Middle frontal gyrus (tissue), 1 donor: ENCODE data around the gene ALG2.

Source experiments
- DNase-seq: peaks from one replicate; pipeline ENCODE4 v3.0.0-alpha.2; 2015; ENCODE audit warnings: low spot score; ENCODE audit errors: extremely low spot score

ALG2 gene

DNA sequence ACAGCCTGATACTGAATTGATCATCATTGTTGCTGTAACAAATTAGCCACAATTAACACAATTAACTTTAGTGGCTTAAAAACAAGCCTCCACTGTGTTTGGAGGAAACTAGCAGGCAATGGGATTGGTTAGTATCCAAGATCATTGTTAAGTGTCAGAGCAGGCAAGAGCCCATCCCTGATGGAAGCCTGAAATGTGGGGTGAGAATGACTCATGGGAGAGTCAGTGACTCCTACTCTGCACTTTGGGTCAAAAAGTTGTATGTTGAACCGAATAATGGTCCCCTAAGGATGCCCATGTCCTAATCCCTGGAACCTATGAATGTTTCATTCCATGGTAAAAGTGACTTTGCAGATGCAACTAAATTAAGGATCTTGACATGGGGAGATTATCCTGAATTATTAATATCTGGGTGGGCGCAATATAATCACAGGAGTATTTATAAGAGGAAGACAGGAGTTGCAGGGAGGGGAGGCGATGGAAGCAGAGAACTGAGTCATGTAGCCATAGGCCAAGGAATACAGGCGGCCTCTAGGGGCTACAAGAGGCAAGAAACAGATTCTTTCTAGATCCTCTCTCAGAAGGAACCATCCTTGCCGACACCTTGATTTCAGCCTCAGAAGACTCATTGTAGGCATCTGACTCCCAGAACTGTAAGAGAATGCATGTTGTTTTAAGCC, 28.8 kb downstream of the ALG2 start:
- no peak for DNase-seq

DNA sequence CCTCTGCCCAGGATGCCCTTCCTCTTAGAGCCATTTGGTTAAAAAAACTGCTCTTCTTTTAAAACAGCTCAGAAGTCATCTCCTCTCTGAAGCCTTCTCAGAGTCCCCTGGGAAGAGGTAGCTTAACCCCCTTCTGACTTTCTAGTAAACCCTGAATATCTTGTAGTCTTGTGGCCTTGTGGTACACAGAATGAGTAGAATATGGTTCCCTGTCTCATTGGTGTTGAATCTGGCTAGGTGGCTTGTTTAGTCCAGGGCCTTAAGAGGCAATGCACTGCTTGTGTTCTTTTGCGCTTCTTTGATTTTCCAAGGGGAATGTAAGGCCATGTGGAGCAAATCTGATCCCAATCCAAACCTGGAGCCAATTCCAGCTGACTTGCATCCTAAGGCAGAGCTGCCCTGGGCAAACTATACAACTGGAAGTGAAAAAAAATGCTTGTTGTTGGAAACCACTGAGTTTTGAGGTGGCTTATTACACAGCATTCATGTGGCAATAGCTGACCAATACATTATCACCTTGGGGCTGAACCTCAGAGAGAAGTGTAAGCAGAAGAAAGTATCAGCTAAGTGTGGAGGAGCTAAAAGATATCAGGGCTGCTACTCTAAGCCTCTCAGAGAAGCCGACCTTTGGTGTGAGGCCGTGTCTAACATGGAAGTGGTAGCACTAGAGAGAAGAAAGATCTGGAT, 31.0 kb downstream of the ALG2 start:
- DNase-seq = no peak

DNA sequence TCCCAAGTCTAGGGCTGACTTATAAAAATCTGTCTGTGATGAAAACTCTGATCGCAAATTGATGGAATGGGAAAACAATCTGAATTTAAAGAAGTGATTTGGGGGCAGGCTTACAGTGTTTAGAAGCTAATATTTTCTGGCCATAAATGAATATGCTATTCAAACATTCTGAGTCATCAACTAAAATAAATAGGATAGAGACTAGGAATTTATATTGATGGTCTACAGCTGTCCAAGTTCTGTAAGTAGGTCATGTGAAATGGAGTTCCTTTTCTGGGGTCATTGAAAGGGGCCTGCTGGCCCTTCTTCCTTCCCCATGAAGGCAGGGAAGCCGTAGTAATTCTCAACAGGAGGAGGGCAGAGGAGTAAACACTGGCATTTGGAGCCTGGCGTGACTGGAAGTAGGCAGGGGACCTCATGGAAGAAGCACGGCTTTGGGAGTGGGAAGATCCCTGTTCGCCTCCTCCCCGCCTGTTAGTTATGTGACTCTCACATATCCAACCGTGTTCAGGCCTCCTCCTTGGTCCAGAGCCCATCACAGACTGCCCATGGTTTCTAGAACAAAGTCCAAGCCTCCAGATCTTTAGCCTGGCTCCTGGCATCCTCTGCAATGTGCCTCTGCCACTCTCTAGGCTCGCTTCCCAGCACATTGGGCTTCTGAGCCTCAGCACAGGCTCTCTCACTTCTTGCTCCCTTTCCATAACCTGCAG, 31.7 kb downstream of the ALG2 start:
- DNase-seq = no peak

DNA sequence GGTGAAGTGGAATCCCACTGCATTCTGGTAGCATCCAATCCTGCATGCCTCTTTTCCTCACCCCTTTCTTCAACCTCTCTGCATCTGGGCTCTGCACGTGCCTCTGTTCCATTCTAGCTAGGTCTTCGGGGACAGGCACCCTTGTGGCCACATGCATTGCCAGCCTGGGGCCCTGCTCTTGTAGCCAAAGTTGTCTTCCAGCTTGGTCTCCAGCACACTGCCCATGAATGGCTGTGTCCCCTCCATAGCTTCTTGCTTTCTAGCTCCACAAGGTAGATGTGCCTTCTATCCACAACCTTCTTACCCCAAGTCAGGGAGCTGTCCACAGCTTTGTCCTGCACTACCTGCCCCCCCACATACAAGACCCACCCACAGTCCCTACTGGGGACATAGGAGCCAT, 32.6 kb downstream of the ALG2 start:
- no peak for DNase-seq

DNA sequence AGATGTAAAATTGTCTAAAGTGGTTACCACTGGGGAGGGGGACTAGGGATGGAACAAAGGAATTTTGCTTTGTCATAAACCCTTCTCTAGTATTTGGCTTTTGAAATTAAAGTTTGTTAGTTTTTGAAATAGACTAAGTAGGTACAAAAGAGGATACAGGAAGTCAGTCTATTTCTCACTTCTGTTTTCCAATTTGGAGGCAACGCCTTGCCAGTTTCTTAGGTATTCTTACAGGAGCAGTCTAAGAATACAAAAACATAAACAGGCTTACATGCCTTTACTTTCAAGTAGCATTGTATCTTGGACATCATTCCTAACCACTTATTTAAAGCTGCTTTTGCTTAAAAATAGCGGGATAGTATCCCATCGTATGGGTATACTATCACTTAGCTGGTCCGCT, 34.4 kb downstream of the ALG2 start:
- DNase-seq = no peak

DNA sequence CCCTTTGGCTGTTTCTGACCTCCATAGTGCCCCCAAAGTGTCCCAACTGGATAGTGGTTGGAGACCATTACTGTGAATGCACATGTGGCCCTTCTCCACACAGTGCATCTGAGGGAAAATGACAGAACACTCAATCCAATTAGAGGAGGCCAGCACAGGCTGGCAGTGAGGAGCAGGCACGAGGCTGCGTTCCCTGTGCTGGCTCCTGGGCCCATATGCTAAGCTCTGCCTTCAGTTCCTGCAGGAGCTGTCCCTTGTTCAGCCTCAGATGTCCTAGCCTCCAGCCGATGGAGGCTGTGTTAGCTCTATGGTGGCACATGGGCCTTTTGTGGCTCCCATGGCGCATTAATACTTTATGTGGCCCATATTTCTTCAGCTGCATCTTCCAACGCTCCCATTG, 35.8 kb downstream of the ALG2 start:
- no peak for DNase-seq

DNA sequence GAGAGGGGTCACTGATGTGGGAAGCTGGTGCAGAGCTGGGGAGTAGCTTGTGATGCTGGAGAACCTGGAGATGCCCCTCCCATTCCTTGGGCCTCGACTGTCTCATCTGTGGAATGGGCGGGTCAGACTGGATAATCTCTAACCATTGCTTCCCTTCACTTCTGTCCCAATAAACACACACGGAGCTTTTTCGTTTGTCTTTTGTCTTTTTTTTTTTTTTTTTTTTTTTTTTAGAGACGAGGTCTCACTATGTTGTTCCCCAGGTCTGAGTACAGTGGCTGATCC, 36.5 kb downstream of the ALG2 start:
- DNase-seq = no peak

DNA sequence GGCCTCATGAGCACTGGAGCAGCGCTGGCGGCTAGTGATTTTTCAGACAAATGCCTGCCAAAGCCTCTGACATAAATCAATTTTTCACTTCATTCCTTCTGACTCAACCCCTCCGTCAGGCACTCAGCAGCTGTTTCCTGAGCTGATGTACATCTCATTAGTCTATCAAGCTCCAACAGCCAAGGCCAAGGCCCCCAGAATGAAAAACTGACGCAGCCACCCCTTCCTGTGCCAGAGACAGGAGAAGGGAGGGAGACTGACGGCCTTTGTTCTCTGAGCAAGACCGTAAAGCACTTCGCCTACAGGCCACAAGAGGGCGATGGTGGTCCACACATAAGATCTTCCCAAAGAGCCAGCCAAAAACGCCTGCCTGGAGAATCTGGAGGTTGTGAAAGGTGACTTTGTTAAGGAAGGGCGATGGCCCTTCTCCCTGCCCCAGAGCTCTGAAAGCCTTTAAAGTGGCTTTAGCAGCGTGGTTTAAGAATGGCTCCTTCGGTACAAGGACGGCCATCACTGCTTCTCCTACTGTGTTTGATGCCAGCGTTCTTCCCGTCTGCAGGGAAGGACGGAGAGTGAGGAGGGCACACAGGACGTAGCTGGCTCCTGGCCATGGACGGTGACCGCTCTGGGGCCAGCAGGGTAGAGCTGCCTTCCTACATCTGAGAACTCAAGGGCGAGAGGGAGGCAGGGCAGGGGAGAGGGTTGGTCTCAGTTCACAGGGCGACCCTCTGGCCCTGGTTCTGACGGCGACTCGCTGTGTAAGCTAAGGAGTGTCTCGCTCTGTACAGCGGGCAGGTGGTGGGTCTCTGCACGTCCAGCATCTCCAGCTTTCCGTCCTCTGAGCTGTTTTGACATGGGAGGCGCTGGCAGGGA, 37.0 kb downstream of the ALG2 start:
- DNase-seq = peak; percentile 81

DNA sequence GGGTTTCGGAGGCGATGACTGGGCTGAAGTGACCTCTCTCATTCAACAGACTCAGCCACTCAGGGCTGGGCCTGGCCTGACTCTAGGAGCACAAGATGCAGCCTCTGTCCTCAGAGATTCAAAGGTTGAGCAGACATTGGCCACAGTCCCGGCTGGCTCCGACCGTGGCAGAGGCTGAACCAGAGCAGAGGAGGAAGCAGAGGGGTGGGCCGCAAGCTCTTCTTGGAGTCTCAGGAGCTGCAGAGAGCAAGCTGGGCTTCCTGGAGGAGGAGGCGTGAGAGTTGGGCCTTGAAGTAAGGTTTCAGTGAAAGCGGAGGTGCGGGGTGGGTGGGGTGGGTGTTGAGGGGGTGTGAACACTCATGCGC, 37.6 kb downstream of the ALG2 start:
- no peak for DNase-seq

DNA sequence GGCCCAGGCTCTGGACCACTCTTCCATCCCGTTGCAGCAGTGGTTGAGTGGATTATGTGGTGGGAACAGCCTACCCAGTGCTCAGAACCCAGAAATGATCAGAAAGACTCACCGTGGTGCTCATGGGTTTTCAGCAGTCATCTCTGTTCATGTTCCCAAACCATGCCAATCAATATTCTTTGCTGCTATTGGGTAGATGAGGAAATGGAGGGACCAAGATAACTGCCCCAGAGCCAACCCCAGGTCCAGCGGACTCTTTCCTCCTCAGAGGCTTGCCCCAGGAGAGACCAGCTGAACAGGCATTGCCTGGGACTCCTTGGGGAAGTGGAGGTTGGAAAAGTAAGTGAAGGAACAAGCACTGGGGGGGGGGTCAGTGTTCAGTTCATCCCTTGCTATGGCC, 38.1 kb downstream of the ALG2 start:
- DNase-seq = no peak

DNA sequence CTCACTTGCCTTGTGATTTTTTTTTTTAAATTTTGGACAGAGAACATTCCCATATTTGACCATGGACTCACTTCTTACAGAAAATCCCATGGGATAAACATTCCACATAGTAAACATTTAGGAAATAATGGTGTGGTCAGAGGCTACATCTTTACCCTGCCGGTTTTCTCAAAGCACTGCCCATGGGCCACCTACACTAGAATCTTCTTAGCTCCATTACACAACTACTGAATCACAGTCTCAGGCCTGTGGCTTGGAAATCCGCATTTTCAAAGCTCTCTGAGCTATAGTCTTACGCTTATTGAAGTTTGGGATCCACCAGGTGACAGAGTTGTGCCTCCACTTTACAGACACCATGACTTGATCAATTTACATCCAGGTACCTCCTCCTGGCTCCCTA, 39.4 kb downstream of the ALG2 start:
- DNase-seq = no peak

DNA sequence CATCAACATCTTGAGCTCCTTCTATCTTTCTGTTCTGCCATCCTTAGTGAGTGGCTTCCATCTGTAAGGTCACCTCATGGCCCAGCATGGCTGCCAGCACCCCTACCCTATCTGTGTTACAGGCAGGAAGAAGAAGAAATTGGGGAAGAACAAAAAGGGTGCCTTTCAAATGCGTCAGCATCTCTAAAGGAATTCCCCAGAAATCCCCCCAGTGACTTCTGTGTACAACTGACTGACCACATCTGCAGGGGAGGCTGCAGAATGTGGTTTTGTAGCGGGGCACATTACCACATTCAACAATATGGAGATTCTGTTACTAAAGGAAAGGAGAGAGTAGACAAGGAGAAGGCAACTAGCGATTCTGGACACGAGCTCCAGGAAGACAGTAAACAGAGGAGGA, 40.1 kb downstream of the ALG2 start:
- no peak for DNase-seq

DNA sequence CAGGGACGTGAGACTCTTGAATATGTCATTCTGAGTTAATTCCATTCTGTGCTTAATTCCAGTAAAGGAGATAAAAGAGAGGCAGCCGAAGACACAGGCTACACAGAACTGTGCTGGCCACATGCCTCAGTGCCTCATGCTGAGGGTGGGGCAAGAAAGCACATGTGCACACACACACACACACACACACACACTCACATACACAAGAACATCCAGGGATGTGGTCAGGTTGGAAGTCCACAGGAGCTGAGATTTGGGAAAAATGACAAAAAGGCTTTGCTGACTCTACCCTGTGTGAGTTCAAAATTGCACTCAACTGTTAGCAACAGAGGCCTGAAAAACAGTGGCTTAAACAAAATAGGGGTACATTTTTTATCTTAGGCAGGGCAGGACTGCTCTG, 40.5 kb downstream of the ALG2 start:
- no peak for DNase-seq

DNA sequence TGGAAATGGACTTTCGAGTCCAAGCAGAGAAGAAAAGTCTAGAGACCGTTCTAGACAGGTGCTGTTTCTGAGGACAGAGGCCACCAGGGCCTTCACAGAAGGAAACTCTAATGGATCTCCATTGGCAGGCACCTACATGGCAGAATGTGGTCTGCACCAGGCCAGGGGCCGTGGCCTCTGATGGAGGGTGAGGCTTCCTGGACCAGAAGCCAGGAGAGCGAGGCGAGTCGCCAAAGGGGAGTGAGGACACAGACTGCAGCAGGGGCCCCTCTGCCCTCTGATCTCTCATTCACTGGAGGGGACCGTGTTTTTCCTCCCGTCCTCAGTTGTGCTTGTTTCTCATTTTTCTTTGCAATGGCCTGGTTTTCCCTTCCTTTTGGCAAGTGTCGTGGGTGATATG, 41.1 kb downstream of the ALG2 start:
- no peak for DNase-seq

DNA sequence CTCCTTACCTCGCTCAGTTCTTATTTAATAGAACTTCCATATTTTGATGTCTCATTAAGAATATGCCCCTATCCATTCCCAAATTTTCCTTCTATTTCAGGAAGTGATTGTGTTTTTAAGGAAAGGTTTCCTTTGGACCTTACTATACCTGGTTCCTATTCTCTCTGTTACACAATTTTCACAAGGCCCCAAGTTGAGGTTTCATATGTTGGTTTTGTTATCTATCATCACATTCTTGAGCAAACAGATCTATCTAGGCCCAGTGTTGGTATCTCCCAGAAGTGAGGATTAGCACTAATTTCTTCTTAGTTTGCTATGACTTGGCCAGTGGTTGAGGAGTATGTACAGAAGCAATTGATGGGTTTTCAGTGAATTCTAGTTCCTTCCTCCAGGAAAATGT, 41.5 kb downstream of the ALG2 start:
- no peak for DNase-seq

DNA sequence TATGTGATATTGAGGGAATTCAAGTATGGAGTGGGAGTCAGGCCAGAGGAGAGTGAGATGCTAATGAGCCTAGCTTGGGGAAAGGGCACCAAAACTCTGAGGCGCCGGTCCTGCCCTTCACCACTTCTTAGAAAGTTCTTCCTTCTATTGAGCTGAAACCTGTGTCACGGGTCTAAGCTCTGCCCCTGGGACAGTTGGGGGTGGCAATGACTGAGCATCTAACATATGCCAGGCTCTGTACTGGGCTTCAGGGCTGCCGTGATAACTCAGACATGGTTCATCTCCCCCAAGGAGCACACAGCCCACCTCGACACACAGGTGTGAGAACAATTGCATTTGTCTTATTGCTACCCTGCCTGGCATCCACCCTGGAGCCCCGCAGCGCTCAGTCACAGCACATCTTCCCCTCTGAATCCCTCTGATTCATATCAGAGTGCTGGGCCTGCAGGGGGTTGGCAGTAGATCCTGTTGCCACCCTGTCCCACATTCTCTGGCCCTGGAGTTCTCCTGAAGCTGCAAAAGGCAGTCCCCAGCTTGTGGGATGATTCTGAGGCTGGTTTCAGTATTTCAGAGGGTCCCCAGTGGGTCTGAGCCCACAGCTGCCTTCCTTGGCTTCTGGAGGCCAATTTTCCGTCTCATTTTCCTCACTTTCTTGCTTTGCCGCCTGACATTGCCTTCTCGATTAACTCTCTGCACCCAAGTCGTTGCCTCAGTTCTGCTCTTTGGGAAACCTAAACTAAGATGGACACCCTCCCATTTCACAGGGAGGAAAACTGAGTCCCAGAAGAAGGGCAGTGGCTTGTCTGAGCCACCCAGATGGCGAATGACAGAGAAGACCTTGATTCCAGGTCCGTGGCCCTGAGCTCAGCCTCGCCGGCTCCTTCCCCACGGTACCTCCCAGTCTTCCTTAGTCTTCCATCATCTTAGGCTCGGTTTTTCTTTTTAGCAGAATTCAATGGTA, 42.5 kb downstream of the ALG2 start:
- no peak for DNase-seq

DNA sequence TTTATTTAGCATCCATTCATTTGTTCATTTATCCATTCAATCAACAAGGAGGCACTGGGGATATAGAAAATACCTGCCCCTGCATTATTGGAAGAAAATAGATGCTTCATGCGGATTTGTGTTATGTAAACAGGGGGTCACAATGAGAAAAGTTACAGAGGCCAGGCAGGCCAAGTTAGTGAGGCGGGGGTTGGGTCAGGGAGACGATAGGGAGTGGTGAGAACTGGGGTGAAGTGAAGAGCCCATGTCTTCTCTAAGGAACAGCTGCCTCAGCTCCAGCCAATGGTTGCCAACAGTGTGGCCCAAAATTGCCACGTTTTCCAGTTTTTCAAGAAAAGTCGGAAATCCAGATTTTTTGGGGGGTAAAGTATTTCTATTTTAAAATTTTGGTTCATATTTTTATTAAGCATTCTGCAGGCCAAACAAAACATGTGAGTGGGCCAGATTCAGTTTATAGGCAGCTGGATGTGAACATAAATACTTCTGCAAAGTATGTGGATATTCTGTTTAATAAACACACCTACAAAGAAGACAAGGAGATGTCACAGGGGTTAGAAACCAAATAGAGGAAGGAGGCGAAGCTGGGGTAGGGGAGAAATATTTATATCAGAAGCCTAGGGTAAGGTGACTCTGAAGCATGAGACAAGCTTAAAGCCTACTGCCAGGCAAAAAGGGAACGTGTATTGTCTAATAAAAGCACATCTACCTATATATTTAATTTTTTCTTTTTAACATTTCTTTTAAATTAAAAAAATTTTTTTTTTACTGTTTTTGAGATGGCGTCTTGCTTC, 44.0 kb downstream of the ALG2 start:
- no peak for DNase-seq

DNA sequence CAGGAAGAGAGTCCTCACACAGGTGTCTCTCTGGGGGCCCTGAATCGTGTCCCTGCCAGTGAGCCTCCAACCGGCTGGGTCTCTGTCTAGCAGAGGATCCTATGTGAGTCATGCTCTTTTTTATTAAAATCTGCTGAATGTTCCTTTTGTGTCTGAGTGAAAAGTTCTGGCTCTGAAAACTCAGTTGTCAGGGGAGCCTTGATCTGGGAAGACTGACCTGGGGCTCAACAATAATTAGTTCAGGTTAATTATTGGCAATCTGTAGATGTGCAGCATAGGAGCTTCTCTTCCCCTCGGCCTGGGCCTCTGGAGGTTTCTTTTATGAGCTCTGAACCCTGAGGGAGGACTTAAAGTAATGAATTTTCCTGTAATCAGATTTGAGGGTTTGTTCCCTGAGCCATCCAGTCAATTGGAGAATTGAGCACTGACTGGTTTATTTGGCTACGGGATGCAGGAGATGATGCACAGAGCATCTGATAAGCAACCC, 45.2 kb downstream of the ALG2 start:
- no peak for DNase-seq

DNA sequence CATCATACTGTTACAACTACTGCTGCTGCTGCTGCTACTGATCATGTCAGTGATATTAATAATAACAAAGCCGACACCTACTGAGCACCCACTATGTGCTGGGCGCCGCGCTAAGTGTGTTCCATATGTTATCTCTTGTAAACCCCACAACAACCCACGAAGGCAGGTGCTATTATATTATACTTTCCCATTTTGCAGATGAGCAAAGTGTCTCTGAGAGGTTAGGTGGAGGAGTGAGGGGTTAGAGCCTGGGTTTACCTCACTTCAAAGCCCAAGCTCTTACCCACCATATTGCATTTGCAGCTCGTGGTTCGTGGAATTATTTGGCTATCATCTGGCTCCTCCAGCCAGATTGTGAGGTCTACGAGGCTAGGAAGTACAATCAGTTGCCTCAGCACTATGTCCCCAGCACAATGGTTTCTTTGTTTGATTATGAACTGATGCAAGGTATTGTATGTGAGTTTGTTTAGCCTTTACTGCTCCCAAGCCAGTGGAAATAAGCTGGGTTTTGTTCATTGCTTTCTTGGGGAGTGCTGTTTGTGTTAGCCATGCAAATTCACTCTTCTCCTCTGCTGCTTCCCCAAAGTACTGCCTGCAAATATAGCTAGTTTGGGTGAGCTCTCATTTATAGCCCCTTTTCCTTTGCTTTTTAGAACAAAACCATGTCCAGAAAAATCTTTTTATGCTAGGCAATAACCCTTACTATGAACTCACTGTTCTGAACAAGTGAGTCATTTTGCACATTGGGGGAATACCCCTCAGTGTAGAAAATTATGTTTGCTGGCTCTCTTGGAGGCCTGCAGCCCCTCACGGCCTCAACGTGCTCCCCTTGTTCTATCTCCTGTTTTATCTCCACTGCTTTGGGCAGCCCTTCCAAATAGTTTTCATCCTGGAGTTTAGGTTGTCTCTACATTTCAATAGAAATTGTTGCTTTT, 47.9 kb downstream of the ALG2 start:
- no peak for DNase-seq
